Esophagus squamous epithelium (tissue), 4 donors: ENCODE results near the gene JMJD6.

ENCODE experiments used
- POLR2A ChIP-seq, 4 donors: fragments of 450-650 bp; IDR thresholded peaks; one replicate each; pipeline ENCODE4 v1.6.1; 2017; ENCODE audit warnings: antibody characterized with exemption in 4 of 4, mild to moderate bottlenecking in 4 of 4, moderate library complexity in 3 of 4
- TF ChIP-seq, protein P1 (sequence below), 6 experiments: fragments of 450-650 bp in 4 of 6; fragments of 200-600 bp in 2 of 6; sonication (generic) in 2 of 6; IDR thresholded peaks; one replicate each; pipeline ENCODE4 v1.5.1; 2016 to 2019; ENCODE audit warnings: antibody characterized with exemption in 6 of 6, mild to moderate bottlenecking in 4 of 6, moderate library complexity in 4 of 6

DNA sequence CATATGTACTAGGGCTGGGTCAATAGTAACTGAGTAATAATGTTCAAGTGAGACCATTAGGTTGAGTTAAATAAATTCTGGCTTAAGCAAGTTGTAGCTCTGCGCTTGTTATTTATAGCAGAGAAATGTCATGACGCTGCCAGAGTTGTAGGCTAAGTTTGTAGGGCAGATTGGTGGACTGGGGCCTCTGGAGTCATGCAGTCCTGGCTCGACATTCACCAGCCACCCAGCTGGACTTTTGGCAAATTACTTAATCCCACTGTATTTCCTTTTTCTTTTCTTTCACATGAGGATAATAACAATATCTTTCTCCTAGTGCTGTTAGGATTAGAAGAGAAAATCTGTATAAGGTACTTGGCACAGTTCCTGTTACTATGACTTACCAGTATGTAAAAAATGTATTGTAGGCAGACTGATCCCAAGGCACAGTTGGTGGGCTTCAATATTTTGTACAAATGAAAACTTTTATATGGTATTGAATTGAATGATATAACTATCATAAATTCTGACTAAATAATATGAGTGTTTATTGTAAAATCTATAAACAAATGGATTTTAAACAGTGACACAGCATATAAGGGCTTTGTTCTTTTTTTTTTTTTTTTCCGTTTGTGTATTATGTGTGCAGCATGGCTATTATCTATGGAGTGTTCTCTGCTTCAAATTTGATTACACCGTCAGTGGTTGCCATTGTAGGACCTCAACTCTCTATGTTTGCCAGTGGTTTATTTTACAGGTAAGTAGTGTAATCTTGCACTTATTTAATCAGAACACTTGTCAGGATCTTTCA, 14.1 kb upstream of the JMJD6 start:
- no peak for TF ChIP-seq POLR2A (IDR thresholded peaks at IDR 0.05)
- TF ChIP-seq, protein P1, sequence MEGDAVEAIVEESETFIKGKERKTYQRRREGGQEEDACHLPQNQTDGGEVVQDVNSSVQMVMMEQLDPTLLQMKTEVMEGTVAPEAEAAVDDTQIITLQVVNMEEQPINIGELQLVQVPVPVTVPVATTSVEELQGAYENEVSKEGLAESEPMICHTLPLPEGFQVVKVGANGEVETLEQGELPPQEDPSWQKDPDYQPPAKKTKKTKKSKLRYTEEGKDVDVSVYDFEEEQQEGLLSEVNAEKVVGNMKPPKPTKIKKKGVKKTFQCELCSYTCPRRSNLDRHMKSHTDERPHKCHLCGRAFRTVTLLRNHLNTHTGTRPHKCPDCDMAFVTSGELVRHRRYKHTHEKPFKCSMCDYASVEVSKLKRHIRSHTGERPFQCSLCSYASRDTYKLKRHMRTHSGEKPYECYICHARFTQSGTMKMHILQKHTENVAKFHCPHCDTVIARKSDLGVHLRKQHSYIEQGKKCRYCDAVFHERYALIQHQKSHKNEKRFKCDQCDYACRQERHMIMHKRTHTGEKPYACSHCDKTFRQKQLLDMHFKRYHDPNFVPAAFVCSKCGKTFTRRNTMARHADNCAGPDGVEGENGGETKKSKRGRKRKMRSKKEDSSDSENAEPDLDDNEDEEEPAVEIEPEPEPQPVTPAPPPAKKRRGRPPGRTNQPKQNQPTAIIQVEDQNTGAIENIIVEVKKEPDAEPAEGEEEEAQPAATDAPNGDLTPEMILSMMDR (IDR thresholded peaks at IDR 0.05): no peak
